Myocyte (in vitro differentiated cells): Measurements from ENCODE around the gene RIPPLY2. TPM values are rescaled to one million over a fixed set of nuclear protein-coding genes. Genes with fewer than 3 reads are reported as not detected.
"Not testable (repeated sequence)": the region's sequence is repeated elsewhere in the genome, so short reads cannot be mapped to it uniquely, and the experiment has no call there.

Source experiments
- DNase-seq: peaks from one replicate; pipeline ENCODE4 v3.0.0-alpha.2; 2012; ENCODE audit warnings: low read depth
- total RNA-seq: library from RNA; depleted of rRNA; stranded (reverse); fragments of >200 nt; gene quantifications from 2 replicates; pipeline ENCODE4 v1.2.3, GENCODE V29; 2014

RIPPLY2 gene
- total RNA-seq, 1 donor from 2014 or later: not detected

GRCh38 chr6:83897094-83897493 is 43.9 kb downstream of the RIPPLY2 start:
- not testable (repeated sequence) for DNase-seq

DNA sequence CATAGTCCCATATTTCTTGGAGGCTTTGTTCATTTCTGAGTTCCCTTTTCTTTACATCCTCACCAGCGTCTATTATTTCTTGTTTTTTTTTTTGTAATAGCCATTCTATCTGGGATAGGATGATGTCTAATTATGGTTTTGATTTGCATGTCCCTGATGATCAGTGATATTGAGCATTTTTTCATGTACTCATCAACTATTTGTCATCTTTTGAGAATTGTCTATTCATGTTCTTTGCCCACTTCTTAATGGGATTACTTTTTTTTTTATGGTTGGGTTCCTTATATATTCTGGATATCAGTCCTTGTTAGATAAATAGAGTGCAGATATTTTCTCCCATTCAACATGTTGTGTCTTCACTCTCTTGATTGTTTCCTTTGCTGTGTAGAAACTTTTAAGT is 48.5 kb downstream of the RIPPLY2 start:
- DNase-seq: no peak

DNA sequence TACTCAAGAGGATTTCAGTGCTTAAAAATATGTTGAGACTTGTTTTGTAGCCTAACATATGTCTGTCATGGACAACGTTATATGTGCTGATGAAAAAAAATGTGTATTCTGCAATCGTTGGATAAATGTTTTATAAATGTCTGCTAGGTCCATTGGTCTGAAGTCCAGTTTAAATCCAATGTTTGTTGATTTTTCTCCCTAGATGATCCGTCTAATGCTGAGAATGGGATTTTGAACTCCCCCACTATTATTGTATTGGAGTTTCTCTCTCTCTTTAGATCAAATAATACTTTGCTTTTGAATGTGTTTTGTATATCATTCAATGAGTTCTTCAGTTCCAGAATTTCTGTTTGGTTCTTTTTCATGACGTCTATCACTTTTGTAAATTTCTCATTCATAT is 51.2 kb downstream of the RIPPLY2 start:
- no peak for DNase-seq

DNA sequence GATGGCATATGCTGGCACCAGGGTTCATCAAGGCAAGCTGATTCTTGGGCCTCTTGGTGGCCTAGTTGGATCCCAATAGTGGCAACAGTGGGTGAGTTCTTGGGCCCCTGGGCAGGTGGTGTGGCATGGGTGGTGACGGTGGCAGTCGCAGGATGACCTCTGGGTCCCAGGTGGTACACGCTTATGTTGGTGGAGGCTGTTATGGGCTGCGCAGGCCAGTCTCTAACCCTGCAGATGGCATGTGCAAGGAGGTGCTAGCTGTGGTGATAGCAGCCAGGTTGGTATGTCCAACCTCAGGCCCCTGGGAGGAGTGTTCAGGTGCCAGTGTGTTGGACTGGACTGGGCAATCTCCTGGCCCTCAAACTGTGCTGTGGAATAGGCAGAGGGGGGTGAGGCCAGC is 52.5 kb downstream of the RIPPLY2 start:
- no peak for DNase-seq

Other genes starting within 250 kb of the RIPPLY2 start
- gene SNAP91, start 144.3 kb upstream of the RIPPLY2 start, total RNA-seq: 0.19 TPM in 1 of 2 replicates, not detected in the other
- 17.7 and 24.6 TPM in 2 replicates for gene CYB5R4, start 6.3 kb downstream of the RIPPLY2 start, total RNA-seq
- 7.0 and 8.5 TPM in 2 replicates for gene MRAP2, start 180.4 kb downstream of the RIPPLY2 start, total RNA-seq